Measurements from ENCODE around the gene HTR6.
A peak's percentile ranks its signal among the peaks of the same experiment; 100 is the strongest.

The HTR6 gene

GRCh38 chr1:19639999-19640362, 24.7 kb upstream of the HTR6 start:
- no peak for DNase-seq

- no peak for DNase-seq
These were observed 24.0 kb upstream of the HTR6 start for GRCh38 chr1:19640363-19641316.

GRCh38 chr1:19643121-19643520, 21.6 kb upstream of the HTR6 start:
- DNase-seq: no peak

- peak; percentile 69 to 76 for DNase-seq
These were observed 20.9 kb upstream of the HTR6 start, which contains the start of gene NBL1 for GRCh38 chr1:19643602-19644394. NBL1 (plus strand) TSS chr1:19644311; CDS start chr1:19655031, 10,720 bp downstream.

GRCh38 chr1:19644395-19644680, 20.3 kb upstream of the HTR6 start:
- no peak for DNase-seq

- DNase-seq: peak; percentile 36 to 45
These were observed 19.8 kb upstream of the HTR6 start for GRCh38 chr1:19644681-19645410.

GRCh38 chr1:19645411-19646251, 19.0 kb upstream of the HTR6 start:
- no peak for DNase-seq

- no peak for DNase-seq
These were observed 18.0 kb upstream of the HTR6 start for GRCh38 chr1:19646377-19647319.

- DNase-seq: no peak
These were observed 17.0 kb upstream of the HTR6 start for GRCh38 chr1:19647643-19648042.

- DNase-seq: no peak
These were observed 16.4 kb upstream of the HTR6 start for GRCh38 chr1:19648239-19648638.

- DNase-seq: no peak
These were observed 16.0 kb upstream of the HTR6 start for GRCh38 chr1:19648689-19649088.

GRCh38 chr1:19650416-19651140, 14.1 kb upstream of the HTR6 start:
- DNase-seq: no peak

- peak; percentile 42 for DNase-seq
These were observed 13.4 kb upstream of the HTR6 start for GRCh38 chr1:19651141-19651737.

GRCh38 chr1:19654386-19654785, 10.3 kb upstream of the HTR6 start:
- no peak for DNase-seq

- no peak for DNase-seq
These were observed 9.6 kb upstream of the HTR6 start for GRCh38 chr1:19654886-19655717.

GRCh38 chr1:19655718-19656080, 9.0 kb upstream of the HTR6 start:
- no peak for DNase-seq

- DNase-seq: no peak
These were observed 8.4 kb upstream of the HTR6 start for GRCh38 chr1:19656134-19656779.

GRCh38 chr1:19656780-19657466, 7.8 kb upstream of the HTR6 start:
- no peak for DNase-seq

All from activated CD4-positive, alpha-beta T cell treated with anti-CD3 and anti-CD28 coated beads, Interleukin-2, amount 50 U/mL, for 4 hours (primary cell).